Measurements from ENCODE around the gene VAMP1. TPM values are rescaled to one million over a fixed set of nuclear protein-coding genes. Genes with fewer than 3 reads are reported as not detected.

VAMP1 gene
- total and polyA plus RNA-seq, 2 donors from 2014 or later = 4.9 to 13.2 TPM

- intact Hi-C loops (cut with DNase I) = loop anchor here (10.0 kb wide), 1 partner anchor 49 kb away; no protein-coding TSS in a partner anchor
- Histone ChIP-seq H3K4me3 (ENCODE audit: low read length in 3 of 3) (no peak overlapping the region), H3K4me1 (ENCODE audit: control insufficient read depth in 2 of 3, insufficient read depth in 2 of 3, low read depth in 1 of 3, low read length in 3 of 3) (peaks cover 0 to 2% (median 0%) of the 10 kb centered on the region in 3 donors), H3K27ac (ENCODE audit: low read depth in 2 of 2, low read length in 2 of 2) (no peak overlapping the region), H3K9me3 (ENCODE audit: control insufficient read depth in 2 of 3, insufficient read depth in 1 of 3, low read length in 3 of 3) (no peaks in the 10 kb centered on the region), H3K36me3 (ENCODE audit: control insufficient read depth in 2 of 3, insufficient read depth in 3 of 3, low read length in 3 of 3) (peaks cover 2 to 41% (median 13%) of the 10 kb centered on the region in 3 donors), H3K27me3 (ENCODE audit: control insufficient read depth, insufficient read depth, low read length) (no peaks in the 10 kb centered on the region), H3K9ac (ENCODE audit: low read length in 3 of 3) (no peak overlapping the region)
- FAIRE-seq (no peak), DNase-seq (no peak)
- TF ChIP-seq CTCF (IDR thresholded peaks at IDR 0.05; ENCODE audit: borderline replicate concordance, extremely low read depth, insufficient read depth) = no peak
Observed at GRCh38 chr12:6463858-6464257, 6.6 kb downstream of the VAMP1 start.

GRCh38 chr12:6463216-6463615, 7.3 kb downstream of the VAMP1 start:
- no peak for TF ChIP-seq CTCF (IDR thresholded peaks at IDR 0.05; ENCODE audit: borderline replicate concordance, extremely low read depth, insufficient read depth)
- Histone ChIP-seq H3K27me3 (ENCODE audit: control insufficient read depth, insufficient read depth, low read length) (no peaks in the 10 kb centered on the region), H3K9me3 (ENCODE audit: control insufficient read depth in 2 of 3, insufficient read depth in 1 of 3, low read length in 3 of 3) (no peaks in the 10 kb centered on the region), H3K36me3 (ENCODE audit: control insufficient read depth in 2 of 3, insufficient read depth in 3 of 3, low read length in 3 of 3) (peaks cover 2 to 45% (median 18%) of the 10 kb centered on the region in 3 donors), H3K27ac (ENCODE audit: low read depth in 2 of 2, low read length in 2 of 2) (no peak overlapping the region), H3K4me3 (ENCODE audit: low read length in 3 of 3) (no peak overlapping the region), H3K9ac (ENCODE audit: low read length in 3 of 3) (no peak overlapping the region), H3K4me1 (ENCODE audit: control insufficient read depth in 2 of 3, insufficient read depth in 2 of 3, low read depth in 1 of 3, low read length in 3 of 3) (peaks cover 0 to 2% (median 0%) of the 10 kb centered on the region in 3 donors)
- no peak for FAIRE-seq
- intact Hi-C loops (cut with DNase I) = loop anchor here (10.0 kb wide), 1 partner anchor 48 kb away; no protein-coding TSS in a partner anchor
- no peak for DNase-seq

- Histone ChIP-seq H3K27me3 (ENCODE audit: control insufficient read depth, insufficient read depth, low read length) (no peaks in the 10 kb centered on the region), H3K9ac (ENCODE audit: low read length in 3 of 3) (no peak overlapping the region), H3K27ac (ENCODE audit: low read depth in 2 of 2, low read length in 2 of 2) (no peak overlapping the region), H3K4me3 (ENCODE audit: low read length in 3 of 3) (no peak overlapping the region), H3K36me3 (ENCODE audit: control insufficient read depth in 2 of 3, insufficient read depth in 3 of 3, low read length in 3 of 3) (peaks cover 2 to 50% (median 22%) of the 10 kb centered on the region in 3 donors), H3K4me1 (ENCODE audit: control insufficient read depth in 2 of 3, insufficient read depth in 2 of 3, low read depth in 1 of 3, low read length in 3 of 3) (peaks cover 0 to 2% (median 0%) of the 10 kb centered on the region in 3 donors), H3K9me3 (ENCODE audit: control insufficient read depth in 2 of 3, insufficient read depth in 1 of 3, low read length in 3 of 3) (no peaks in the 10 kb centered on the region)
- DNase-seq = no peak
- no peak for FAIRE-seq
- intact Hi-C loops (cut with DNase I) = loop anchor here (10.0 kb wide), 1 partner anchor 48 kb away; no protein-coding TSS in a partner anchor
- TF ChIP-seq CTCF (IDR thresholded peaks at IDR 0.05; ENCODE audit: borderline replicate concordance, extremely low read depth, insufficient read depth) = no peak
Observed at GRCh38 chr12:6462234-6462995, 8.1 kb downstream of the VAMP1 start.
